ENCODE data around the gene PLXNC1.

The PLXNC1 gene

DNA sequence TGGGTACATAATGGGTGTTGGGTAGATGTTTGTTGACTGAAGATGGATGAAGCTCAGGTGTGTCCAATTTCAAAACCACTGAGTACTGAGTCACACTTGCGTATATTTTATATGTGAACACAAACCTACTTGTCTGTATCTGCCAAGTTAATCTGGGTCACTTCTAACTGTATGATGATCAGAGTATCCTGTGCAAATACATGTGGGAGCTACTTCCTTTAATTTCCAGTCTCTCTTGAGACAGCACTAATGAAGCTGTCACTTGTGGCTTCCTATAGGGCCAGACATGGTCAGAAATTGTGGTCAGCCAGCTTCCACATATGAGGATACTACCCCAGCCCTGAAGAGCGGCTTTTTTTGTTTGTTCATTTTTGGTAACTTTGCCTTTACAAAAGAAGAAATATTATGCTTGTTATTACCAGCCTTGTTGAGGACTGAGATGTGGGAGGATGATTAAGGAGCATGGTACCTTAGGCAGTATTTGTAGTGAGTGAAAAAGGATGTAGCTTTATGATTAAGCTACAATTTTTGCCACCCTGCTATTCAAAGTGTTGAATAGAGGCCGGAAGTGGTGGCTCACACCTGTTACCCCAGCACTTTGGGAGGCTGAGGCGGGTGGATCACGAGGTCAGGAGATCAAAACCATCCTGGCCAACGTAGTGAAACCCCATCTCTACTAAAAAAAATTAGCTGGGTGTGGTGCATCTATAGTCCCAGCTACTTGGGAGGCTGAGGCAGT, 32.4 kb downstream of the PLXNC1 start:
- DNase-seq (ENCODE audit: low spot score) = no peak

DNA sequence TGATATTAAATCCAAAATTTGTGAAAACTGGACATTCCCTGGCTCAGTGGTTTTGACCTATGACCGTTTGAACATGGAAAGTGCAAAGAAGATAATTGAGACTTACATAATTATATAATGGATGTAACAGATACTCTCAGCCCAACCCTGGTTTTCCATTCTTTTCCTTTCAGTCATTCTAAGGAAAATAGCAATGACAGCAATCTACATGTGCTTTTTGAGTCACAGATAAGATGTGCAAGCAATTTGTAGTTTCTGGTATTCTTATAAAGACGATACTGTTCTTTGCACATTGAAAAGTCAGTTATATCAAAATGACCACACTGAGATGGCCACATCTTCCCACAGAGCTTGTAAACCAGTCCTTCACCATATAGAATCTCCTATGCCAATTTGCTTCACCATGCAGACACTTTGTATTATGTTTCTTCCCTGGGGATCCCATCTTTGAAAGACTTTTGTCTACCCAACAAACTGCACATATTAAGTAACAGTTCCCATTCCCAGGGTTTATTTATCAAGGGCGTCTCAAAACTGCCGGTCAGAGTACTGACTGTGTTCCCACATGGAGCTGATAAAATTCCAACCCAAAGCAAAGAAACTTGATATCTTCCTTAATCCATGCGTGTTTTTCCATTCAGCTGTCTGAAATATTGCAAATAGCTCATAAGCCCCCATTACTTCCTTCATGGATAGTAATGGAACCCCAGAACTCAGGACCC, 34.8 kb downstream of the PLXNC1 start:
- DNase-seq (ENCODE audit: low spot score) = no peak

DNA sequence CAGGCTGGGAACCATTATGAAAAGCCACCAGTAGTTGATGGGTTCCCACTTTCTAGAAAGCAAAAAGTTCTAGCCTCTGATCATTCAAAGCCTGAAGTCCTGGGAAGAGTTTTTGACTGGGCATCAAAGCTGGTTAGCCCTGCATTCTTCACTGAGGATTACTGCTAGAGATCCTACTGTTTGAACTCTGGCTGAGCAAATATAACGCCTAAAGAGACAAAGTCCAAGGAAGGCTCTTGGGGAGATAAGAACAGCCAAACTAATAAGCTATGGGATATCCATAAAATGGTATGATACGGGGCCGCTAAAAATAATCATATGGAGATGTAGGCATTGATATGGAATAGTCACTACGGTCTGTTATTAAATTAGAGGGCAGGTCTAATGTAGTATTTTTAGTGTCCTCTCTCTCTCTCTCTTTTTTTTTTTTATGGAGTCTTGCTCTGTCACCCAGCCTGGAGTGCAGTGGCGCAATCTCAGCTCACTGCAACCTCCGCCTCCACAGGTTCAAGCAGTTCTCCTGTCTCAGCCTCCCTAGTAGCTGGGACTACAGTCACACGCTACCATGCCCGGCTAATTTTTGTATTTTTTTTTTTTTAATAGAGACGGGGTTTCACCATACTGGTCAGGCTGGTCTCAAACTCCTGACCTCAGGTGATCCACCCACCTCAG, 35.5 kb downstream of the PLXNC1 start:
- DNase-seq (ENCODE audit: low spot score) = no peak

DNA sequence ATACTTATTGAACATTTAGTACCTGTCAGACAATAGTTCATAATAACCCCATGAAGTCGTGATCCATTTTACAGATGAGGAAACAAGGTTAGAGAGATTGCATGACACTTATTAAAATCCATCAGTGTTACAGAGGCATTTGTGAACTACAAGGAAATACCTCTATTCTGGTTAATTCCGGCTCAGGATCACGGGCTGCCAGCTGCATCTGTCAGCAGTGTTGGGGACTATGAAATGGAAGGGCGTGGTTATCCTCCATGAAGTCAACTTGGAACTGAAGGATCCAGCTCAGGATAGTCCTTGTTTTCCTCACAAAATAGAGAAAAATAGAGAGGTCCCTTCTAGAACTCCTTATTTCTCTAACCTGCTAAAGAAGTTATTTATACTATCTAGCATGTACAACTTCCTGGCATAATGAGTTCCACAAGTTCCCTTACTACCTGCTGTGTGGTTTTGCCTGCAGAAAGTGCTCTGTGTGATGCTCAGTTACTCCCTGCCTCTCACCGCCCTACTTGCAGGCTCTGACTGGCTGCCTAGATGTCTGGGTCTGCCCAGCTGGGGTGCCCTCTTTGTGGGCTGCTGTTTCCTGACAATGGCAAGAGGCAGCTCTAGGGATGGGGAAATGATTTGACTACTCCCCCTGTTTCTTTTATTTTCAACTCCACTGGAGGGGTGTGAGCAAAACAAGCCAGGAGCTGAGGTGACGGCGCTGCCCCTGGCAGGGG, 36.8 kb downstream of the PLXNC1 start:
- no peak for DNase-seq (ENCODE audit: low spot score)

DNA sequence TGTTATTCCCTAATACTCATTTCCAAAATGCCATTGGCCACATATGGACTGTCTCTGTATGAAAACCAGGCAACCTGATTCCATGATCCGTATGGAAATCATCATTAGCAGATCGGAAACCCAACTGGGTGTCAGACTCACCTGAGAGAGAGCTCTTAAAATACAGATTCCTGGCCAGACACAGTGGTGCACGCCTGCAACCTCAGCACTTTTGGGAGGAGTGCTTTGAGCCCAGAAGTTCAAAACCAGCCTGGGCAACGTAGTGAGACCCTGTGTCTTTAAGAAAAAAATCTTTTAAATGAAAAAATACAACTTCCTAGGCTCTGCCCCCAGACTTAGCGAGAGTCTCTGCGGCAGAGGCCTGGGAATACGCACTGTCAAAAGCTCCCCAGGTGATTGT, 37.4 kb downstream of the PLXNC1 start:
- DNase-seq (ENCODE audit: low spot score) = no peak

DNA sequence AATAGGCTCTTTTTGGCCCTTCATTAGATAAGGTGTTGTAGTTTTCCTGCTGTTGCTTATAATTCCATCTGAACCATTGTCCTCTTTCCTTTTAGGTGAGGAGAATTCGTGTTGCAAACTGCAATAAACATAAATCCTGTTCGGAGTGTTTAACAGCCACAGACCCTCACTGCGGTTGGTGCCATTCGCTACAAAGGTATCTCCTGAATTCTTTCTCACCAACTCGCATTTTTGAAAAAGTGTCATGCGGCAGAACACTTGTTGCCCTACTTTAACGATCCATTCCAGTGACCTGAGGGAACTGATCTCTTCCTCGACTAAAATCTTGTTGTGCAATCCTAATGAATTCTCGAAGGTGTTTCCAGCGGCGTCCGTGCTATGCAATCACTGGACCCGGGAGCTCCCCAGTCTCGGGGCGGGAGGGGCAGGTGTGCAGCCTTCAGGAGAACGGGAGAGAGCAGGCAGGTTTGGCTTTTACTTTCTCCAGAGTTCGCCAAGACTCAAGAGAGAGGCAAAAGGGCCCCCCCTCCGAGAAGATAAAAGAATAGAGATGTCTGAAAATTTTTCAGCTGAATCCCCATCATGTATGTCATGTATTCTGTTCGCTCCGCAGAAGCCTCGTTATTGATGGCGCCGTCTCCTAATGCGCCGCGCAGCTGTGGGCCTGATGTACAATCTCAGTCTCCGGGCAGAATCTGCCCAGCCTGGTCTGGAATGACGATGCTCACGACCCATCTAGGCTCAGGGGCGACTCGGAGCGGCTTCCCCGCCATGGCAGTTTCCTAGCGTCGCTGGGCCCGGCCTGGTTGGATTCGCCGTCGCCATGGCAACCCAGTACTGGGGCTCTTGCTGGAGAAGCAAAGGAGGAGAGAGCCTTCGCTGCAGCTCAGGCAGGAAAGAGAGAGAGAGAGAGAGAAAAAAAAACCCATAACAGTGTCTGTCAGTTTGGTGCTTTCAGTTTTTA, 38.2 kb downstream of the PLXNC1 start:
- peak; percentile 87 for DNase-seq (ENCODE audit: low spot score)

DNA sequence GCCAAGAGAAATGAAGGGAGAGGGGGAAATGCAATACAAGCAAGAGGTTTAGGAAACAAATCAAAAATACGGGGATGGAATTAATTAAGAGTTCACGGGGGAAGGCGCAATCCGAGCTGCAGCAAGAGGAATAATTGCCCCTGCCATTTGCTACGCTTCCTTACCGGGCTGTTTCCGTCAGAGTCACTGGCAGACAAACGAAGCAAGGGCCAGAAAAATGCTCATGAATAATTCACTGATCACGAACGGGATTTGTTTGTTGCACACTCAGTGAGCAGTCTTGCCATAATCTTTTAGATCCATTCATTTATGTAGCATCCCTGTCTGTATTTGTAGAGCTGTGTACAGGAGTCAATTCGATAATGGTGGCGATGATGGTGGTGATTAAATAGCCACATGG, 39.0 kb downstream of the PLXNC1 start:
- no peak for DNase-seq (ENCODE audit: low spot score)

DNA sequence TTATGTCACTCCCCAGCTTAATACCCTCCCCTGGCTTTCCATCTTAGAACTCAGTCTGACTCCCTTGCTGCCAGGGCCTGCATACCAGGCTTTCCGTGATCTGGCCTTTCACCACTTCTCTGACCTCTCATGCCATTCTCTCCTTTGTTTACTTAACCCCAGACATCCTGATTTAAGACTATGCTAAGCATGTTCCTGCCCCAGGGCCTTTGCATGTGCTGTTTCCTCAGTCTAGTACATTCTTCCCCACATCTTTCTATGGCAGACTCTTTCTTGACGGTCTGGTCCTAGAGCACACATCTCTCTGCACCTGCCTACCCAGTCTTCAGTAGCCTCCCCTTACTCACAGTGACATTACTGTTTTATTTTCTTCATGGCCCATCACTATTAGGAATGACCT, 42.2 kb downstream of the PLXNC1 start:
- DNase-seq (ENCODE audit: low spot score) = no peak

DNA sequence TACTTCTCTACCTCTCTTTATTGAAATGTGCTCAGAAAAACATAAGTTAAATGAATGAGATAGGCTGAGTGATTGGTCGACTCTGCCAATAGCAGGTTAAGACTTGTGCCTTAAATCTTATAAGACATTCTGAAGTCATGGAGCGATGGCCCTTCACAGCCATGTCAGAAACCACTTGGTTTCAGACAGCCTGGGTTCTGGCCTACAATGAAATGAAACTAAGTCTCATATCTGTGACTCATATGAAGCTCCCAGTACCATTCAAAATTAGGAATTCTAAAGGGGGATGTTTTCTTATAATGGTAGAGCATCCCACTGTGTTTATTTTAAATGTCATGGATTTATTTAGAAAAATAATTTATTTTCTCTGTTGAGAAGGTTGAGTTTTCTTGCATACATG, 42.6 kb downstream of the PLXNC1 start:
- DNase-seq (ENCODE audit: low spot score) = no peak

DNA sequence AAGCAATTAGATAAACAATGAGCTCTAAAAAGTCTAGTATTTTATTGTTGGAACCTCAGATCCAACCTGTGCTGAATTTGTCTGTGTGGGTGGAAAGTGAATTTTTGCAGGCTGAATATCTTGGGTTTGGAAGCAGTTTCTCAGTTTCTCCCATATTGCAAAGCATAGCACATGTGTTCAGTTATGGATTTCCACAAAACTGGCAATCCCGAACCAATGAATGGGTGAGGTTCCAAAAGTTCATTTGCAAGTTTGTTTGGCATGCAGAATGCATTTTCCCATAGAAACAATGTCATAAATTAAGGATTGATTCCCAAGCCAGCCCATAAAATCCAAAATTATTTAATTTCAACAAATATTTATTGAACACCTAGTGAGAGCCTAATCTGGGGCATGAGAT, 43.4 kb downstream of the PLXNC1 start:
- no peak for DNase-seq (ENCODE audit: low spot score)

DNA sequence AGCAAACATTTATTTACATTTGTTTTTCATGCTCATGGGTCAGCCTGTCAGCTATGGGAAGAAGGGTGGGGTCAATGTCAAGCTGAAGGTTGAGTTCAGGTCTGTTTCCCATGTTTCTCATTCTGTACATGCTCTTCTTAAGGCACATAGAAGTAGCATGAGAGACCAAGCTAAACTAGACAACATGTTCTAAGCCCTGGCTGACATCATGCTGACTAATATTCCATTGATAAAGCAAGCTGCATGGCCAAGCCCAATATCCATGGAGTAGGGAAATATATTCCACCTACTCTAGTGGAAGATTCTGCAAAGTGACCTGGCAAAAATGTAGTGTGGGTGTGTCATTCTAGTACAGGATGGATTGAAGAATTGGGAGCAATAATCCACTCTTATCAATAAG, 44.1 kb downstream of the PLXNC1 start:
- DNase-seq (ENCODE audit: low spot score) = no peak

DNA sequence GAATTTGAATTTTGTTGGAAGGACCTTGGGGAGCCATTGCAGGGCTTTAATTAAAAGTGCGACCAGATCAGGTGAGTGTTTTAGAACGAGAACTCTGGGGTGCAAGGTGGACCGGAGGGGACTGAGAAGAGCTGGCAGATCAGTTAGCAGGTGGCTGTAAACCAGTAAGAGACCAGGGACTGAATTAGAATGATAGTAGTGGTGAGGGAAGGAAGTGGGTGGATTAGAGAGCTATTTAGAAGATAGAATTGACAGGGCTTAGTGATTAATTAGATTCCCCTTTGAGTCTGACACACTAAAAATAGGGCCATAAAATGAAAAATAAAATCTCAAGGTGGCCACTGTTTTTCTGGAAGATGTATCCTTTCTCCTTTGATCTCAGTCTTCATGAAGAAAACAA, 44.8 kb downstream of the PLXNC1 start:
- no peak for DNase-seq (ENCODE audit: low spot score)

DNA sequence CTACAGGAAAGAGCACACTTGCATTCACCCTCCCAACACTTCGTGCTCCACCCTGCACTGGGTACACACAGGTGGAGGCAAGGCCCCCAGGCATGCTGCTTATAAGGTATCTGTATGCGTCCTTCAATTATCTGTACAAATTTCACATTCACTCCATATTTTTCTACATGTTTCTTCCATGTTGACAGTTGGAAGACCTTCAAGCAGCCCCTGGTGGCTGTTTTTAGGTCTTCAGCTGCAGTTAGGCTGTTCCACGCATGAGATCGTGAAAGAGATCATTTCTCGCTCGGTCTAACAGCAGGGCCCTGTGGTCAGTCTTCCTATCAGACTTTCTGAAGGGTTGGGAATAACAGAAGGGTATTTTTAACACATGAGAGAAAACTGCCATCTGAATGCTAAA, 47.1 kb downstream of the PLXNC1 start:
- no peak for DNase-seq (ENCODE audit: low spot score)

DNA sequence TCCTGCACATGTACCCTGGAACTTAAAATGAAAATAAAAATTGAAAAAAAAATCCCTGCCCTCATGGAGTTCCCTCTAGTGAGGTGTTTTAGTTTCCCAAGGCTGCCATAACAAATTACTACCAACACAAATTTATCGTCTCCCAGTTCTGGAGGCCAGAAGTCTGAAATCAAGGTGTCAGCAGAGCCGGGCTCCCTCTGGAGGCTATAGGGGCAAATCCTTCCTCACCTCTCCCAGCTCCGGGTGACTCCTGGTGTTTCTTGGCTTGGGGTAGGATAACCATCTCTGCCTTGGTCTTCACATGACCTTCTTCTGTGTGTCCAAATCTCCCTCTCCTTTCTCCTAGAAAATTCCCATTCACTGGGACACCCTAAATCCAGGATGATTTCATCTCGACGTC, 50.1 kb downstream of the PLXNC1 start:
- no peak for DNase-seq (ENCODE audit: low spot score)

DNA sequence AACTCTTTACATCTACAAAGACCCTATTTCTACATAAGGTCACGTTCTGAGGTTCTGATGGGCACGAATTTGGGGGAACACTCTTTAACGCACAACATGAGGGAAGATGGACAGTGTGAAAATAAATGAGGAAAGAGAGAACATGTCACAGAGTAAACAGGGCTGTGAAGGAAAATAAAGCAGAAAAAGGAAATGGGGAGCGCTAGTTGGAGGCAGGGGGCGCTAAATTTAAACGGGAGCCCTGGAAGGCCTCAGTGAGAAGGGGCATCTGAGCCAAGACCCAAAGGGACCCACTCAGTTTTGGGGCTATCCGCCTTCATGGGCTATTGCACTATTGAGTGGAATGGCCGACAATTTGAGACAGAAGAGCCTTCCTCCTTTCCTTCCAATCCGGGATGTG, 50.5 kb downstream of the PLXNC1 start:
- peak; percentile 31 for DNase-seq (ENCODE audit: low spot score)

DNA sequence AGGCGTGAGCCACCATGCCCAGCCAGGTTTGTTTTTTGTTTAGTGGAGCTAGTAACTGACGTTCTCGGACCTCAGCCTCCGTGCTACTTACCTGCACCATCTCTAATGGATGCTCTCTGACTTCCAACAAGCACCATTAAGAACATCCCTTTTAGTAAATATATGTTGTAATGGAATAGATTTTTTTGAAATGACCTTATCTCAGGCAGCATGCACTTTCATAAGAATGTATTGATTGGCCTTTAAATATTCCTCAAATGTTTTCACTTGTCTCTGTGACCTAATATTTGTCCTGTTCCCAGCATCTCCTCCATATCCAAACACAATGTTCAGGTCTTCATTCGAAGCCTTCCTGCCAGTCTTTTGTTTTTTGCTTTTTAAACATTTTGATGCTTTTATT, 51.7 kb downstream of the PLXNC1 start:
- no peak for DNase-seq (ENCODE audit: low spot score)

DNA sequence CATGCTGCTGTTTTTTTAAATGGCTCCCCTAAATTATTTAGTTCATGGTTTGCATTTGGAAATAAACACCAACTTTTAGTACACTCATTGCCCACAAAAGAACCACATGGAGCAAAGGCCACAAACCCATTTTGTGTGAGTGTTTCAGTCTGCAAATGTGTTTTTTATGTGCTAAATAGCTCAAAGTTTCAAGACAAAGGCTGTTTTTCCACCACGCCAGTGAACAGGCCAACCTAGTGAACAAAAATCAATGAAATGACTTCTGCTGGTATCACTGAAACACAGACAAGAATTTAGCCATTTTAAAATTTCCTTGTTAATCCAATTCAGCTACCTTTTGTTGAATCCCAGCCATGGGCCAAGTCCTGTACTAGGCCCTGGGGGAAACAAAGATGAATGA, 52.3 kb downstream of the PLXNC1 start:
- DNase-seq (ENCODE audit: low spot score) = no peak

DNA sequence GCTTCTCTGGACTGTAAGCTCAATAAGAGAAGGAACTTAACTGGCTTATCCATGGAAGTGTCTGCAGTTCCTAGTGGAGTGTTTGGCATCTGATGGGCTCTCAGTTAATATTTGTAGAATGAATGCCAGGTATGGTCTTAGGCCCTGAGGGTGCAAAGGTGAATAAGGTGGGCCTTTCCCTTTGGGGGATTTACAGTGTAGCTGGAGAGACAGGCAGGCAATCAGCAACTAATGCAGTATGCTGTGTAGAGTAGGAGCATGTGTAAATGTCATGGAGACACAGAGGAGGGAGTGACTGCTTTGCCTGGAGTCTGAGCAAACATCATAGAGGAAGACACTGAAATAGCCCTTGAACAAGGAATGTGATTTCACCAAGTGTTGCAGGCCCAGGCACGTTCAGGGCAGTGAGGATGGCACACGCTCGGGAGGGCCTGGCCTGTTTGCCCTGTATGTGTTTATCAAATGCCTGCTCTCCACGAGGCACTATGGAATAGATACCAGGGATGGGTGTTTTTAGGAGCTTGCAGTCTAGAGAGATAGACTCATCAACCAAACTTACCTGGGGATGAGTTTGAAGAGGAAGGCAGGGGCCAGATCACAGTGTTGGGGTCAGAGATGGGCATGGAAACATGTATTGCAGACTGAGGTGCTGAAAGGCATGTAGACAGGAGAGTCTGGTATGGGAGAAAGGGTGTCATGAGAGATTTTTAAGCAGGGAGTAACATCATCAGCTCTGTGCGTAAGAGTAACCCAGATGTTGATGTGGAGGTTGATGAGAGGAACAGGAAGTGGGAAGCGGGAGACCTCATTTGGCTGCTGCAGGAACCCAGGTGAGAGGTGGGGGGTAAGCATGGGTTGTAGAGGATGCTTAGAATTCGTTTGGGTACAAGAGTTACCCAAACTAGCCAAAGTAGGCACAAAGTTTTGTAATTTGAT, 54.1 kb downstream of the PLXNC1 start:
- DNase-seq (ENCODE audit: low spot score) = no peak

DNA sequence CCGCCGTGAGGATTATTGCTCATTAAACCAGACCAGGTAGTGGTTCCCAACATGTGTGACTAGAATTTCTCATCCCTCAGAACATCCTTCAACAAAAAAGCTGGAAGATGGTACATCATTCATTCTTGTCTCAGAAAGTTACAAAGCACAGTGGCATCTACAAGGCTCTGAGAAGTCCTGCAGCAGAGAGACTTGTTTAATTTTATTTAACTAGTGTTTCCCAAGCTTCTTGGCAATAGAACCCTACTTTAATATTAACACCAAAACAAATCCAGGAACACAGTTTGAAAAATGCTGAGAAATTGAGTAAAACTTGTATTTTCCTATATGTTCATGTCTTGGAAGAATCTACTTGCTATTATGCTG, 54.8 kb downstream of the PLXNC1 start:
- no peak for DNase-seq (ENCODE audit: low spot score)

DNA sequence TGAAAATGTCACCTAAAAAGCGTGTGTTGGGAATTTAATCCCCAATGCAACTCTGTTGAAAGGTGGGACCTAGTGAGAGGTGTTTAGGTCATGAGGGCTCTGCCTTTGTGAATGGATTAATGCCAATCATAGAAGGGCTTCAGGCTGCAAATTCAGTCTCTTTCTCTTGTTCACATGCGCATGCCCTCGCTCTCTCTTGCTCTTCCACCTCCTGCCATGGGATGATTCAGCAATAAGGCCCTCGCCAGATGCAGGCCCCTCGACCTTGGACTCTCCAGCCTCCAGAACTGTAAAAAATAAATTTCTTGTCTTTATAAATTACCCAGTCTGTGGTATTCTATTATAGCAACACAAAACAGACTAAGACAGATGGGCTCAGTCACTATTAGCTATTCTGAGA, 55.4 kb downstream of the PLXNC1 start:
- DNase-seq (ENCODE audit: low spot score) = no peak

Measured in iPS-NIHi11 (cell line).